NCI-H2227 treated with DMSO at 0.1 percent for 48 hours (cell line): ENCODE measurements around the gene HOXD10.

Source experiments
- DNase-seq: peaks from one replicate; lab custom pipeline; 2025; lab: John Stamatoyannopoulos, UW

HOXD10 gene

DNA sequence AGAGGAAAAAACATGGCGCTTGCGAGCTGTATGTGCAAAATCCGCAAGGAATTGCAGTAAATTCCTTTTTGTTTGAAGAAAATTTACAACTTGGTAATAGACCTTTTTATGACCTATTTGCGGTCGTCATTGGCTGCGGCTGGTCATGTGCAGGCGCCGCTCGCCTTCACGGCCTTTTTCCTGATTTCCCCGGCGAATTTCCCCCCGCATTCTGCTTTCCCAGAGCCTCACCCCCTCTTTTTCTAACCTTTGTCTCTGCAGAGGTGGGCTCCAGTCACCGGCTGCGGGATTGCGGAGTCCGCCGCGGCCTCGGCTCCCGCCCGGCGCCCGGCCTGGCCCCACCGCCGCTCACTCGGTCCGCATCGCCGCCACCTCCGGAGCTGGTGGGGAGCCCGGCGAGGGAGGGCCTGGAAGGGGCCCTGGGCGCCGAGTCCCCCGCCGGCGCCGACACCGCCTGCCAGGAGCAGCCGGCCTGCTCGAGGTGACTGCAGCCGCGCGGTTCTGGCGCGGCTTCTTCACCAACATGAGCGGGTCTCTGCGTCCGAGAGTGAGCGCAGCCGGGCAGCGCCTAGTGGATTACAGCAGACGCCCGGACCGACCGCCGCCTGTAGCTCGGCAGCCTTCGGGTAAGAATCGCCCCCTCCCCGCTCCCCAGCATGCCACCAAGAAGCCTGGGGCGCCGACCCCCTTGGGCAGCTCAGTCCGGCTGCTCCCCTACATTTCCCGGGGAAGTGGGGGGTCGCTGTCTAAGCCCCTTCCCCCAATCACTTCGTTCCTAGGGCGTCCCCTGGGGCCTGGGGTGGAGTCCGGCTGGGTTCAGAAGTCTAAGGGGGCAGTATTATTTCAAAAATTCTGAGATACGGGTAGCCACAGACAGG, 20.0 kb downstream of the HOXD10 start:
- DNase-seq, result no peak

DNA sequence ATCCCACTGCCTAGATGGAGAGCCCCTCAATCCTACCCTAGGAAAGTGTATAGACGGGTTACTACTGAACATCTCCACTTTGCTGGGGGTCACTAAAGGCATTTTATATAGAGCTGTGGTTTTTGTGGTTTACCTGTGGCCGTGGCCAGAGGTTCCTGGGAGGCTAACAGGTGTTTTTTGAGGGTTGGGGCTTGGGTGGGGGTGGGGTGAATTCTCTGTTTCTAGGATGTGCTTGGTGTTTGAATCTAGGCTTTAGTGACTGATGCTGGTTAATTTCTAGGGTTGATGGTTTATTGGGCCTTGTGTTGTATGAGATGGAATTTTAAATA, 20.6 kb downstream of the HOXD10 start:
- DNase-seq, result no peak

DNA sequence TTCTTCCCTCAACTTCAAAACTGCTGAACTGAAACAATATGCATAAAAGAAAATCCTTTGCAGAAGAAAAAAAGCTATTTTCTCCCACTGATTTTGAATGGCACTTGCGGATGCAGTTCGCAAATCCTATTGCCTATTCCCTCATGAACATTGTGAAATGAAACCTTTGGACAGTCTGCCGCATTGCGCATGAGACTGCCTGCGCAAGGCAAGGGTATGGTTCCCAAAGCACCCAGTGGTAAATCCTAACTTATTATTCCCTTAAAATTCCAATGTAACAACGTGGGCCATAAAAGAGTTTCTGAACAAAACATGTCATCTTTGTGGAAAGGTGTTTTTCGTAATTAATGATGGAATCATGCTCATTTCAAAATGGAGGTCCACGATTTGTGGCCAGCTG, 21.3 kb downstream of the HOXD10 start:
- DNase-seq, result no peak

DNA sequence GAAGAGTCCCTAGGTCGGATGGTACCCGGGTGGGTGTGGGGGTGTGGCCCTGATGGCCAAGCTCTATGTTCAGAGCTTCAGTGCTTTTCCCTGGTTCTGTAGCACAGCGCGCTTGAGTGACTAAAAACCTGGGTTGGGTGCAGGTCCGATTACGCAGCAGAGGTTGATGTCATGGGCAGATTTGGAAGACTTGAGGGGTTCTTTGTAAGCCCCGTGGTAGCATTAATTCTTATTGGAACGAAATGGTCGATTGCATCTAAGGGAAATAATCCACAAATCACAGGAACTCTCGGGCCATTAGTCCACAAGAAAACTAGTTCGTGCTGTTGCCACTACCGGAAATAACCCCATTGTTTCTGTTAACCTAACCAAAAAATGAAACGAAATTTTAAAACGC, 21.9 kb downstream of the HOXD10 start:
- DNase-seq, result no peak

DNA sequence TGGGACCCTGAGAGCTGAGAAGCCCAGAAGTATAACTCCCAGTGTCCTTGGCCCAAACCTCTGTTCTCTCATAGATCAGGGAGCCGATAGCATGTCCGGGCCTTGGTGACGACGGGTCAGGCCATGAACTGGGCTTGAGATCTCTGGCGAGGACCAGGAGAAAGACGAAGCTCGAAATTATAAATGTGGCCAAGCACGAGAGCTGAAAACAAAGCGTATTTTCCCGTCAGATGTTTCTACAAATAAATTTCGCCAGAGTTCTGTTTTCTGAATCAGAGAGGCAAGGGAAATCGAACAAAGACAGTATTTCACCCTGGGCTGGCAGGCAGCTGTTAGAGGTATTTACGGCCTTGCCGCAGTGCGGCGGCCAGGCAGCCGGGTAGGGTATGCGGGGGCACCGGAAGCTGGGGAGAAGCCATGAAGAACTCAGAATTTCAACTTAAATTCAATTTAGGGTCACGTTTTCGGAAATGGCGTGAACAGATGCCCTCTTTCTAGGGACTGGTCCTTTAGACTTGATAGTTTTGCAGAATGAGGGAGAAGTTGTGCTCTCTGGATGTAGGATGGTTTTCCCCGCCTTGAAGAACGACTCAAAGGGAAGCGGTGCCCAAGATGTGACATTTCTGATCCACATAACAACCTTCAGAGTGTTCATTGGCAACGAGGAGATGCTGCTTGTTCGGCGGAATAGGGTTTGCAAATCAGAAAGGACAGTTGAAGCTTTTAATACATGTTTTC, 22.5 kb downstream of the HOXD10 start:
- no peak for DNase-seq

DNA sequence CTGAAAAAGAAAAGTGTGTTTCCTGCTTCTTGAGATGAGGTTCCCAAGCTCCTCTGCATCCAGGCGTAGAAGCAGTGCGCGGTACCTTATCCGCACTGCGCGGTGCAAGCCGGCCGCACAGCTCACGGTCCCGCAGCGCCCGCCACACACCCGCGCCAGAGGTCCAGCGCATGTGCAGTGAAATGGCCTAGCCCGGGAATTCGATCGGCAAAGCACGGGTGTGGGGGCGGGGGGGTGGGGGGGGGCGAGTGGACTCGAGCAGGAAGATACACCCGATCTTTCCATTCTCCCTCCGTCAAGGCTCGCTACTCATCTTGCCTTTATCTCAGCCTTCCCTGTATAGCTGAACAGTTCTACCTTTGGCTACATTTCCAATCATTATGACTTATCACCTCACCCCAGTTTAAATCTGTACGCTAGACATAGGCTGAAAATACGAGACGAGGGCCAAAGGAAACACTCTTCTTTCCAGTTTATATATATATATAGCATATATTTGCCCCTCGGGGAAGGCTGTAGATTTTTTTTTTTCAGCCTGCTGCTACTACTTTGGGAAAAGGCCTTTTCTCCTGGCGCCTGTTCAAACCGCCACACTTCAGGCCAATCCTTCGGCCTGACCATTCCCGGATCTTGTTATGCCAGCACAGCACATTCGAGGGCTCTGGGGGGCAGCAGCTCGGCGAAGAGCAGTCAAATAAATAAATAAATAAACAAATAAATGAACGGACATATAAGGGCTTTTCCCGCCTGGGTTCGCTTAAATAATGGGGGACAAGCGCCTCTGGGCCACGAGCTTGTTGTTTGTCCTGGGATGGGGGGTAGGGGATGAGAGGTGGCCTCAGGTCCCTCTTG, 23.3 kb downstream of the HOXD10 start:
- no peak for DNase-seq

DNA sequence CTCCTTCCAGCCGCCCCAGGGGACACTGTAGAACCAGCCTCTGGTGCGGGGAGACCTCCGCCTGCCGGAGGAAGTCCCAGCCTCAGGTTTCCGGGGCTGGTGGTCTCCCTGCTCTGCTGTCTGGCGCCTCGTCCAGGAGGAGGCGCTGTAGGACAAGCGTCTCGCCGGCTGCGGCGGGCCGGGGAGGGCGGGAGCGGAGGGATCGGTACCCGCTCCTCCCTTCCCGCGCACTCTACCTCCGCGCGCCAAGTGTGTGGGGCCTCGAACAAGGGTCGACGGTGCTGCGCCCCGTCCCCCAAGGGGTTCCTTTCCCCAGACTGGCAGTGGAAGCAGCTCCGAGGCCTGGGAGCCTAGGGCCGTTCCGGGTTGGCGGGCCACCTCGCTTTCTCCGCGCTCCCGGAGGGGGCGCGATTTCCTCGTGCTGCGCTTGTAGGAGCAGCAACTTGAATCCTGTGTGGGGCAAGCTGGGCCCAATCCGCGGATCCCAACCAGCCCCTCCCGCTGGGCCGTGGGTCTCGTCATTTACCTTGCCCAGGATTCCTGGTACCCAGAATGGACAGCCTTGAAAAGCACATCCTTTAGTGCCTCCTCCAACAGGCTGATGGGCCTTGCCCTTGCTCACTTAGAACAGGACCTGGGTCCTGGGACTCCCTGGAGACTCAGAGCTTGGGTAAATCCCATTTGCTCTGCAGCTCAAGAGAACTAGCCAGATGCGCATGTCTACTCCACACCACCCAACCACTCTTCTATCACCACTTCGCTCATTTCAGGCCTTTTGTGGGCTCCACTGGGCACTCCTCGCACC, 24.1 kb downstream of the HOXD10 start:
- DNase-seq, result no peak

DNA sequence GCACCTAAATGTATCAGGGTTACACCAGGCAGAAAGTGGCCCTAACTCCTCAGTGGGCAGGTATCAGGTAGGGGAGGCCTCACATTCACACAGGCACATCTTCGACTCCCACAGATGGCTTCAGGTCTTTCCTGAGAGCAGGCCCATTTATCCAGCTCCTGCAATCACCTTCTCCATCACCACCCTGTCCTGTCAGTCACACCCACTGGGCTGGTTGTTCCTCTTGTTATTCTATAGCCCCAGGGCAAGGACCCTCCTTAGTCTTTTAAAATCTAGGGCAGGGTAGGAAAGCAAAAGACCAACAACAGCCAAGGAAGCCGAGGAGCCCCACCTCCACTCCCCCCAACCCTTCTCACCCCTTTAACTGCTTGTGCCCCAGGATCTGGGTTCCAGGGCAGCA, 25.7 kb downstream of the HOXD10 start:
- DNase-seq, result no peak

DNA sequence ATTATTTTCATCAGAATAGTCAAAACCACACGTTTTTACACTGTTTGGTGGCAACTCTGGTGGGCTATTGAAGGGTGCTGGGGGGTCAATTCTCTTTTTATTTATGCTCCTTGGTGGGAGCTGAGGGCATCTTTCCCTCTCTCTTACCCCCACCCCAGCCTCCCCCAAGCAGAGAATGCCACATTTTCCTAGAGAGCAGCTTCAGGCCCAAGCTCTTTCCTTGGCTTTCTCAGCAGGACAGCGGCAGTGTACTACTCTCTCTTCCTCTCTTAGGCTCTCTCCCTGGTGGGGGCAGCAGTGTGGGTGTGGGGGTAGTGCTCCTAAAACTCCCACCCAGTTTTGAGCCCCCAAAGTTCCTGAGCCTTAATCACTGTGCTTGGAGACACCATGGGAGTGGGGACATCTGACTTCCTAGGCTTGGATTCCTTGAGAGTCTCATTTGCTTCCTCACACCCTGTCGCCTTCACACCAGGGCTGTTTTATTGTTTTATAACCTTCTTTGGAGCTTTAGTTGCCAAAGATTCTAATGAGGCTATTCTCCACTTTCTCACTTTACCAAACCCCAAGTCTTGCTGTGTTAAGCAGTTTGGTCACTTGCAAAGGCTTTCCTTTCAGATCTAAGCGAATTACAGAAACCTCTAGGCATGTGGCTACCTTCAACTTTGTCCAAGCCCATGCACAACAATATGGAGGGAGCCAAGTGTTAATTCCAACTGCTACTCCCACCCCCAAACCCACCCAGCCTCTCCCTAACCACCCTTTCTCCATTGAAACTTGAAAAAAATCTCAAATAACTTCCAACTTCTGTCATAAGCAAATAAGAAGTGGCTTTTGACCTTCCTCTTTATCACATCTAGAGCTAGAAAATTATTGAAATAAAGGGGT, 28.7 kb downstream of the HOXD10 start:
- no peak for DNase-seq

DNA sequence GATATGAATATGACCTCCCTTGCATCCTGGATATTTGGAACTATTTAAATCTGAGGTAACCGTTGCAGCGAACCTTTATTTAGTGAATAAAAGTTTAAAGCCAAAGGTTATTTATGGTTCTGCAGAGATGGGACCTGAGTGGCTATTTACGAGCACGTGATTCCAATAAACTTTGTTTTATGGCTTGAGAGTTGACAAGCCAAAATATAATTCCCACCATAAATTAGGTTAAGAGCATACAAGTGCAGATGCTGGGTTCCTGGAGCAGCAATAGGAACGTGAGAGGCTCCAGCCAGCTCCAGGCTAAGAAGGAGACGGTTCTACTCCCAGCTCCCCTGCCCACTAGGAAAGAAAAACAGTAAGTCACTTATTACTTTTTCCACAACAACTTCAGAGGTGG, 29.5 kb downstream of the HOXD10 start:
- no peak for DNase-seq

DNA sequence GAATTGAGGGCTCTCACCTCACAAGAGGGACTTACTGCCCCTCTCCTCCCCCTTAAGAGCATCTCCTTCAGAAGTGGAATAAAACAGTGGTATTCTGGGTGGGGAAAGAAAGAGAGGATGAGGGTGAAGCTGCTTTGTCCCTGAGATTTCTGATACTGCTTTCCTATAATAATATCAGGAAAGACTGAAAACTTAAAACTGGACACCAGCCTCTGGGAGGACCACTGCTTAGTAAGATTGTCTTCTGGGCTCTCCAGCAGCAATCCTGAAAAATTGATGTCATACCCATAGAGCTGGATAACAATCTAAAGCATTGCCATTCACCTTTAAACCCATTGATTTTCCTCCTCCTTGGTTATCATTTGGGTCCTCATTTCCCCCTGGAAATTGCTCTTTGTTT, 30.1 kb downstream of the HOXD10 start:
- no peak for DNase-seq

DNA sequence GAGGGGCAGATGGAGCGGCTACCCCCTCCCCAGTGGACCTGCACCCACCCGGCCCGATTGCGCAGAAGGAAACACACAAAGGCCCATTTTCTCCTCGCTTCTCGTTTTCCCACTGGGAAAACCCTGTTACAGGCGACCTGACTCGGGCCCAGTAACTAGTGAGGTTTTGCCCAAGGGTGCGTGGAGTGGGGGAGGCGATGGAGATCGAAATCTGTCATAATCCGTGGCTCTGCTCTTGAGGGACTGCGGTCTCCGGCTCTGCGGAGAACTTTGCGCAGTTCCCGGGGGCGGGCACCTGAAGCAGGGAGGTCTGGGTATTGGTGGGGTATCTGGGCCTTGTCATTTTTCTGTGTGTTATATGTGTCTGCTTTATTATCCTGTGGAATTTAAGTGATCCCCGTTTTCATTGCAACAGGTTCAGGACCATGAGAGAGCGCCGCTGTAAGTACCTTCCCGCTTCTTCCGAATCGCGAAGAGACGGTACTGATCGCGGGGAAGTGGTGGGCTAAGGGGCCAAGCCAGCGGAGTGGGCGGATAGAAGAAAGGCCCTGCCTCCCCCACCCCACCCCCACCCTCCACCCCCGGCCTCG, 30.7 kb downstream of the HOXD10 start:
- DNase-seq, result no peak

DNA sequence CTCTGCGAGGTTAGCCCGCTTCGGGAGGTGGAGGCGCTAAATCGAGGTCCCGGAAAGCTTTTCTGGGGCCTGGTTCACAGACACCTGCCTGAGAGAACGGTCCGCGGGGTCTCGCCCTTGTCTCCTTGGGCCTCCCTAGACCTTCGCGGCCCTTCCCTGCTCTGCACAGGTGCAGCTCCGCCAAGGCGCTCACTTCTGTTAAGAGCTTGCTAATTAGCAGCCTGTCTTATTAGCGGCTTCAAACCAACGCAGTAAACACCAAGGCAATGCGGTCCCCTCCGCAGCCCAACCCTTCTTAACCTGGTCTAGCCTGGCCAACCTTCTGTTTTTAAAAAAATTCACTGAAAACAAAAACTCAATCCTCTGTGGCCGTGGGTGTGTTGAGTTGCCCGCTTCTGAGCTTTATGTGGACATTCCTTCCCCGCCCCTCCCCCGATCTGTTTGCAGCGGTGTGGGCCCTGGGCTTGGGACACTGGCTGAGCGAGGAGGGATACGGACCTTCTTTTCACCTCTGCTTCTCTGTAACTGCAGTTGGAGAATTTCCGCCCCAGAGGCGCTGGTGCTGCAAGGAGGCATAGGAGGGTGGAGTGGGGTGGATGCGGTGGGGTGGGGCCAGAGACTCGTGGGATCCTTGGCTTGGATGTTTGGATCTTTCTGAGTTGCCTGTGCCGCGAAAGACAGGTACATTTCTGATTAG, 31.4 kb downstream of the HOXD10 start:
- DNase-seq, result no peak

DNA sequence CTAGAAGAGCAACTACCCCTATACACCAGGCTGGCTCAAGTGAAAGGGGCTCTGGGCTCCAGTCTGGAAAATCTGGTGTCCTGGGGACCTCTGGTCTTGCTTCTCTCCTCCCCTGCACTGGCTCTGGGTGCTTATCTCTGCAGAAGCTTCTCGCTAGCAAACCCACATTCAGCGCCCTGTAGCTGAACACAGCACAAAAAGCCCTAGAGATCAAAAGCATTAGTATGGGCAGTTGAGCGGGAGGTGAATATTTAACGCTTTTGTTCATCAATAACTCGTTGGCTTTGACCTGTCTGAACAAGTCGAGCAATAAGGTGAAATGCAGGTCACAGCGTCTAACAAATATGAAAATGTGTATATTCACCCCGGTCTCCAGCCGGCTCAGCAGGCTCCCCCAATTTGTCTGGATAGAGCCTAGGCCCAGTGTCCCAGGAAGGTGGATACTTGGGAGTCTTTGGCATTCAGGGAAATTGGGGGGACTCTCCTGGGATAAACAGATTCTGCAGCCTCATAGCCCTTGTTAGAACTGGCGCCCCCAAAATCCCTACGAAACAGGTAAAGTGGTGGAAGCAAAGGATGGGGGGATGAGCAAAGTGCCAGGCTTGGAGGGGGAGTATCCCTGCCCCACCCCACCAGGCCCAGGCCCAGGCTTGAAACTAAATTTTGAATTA, 32.3 kb downstream of the HOXD10 start:
- no peak for DNase-seq

DNA sequence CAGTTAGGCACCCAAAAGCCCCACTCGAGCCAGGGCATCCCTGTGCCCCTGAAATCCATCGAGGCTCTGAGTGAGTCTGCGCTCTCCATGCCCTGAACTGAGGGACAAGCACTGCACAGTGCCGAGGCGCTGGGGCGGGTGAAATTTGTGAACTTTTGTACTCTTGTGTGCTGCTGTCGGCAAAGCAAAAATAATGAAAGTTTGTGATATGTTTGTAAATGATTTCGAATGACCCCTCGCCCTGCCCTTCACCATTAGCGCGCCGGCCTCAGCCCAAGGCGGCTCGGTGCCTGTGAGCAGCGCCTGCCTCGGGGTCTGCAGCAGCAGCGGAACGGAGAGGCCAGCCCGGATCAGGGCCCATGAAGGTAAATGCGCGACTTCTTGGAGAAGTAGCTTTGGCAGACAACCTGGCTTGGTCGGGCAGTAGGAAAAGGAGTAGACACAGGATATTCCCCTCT, 32.9 kb downstream of the HOXD10 start:
- no peak for DNase-seq

DNA sequence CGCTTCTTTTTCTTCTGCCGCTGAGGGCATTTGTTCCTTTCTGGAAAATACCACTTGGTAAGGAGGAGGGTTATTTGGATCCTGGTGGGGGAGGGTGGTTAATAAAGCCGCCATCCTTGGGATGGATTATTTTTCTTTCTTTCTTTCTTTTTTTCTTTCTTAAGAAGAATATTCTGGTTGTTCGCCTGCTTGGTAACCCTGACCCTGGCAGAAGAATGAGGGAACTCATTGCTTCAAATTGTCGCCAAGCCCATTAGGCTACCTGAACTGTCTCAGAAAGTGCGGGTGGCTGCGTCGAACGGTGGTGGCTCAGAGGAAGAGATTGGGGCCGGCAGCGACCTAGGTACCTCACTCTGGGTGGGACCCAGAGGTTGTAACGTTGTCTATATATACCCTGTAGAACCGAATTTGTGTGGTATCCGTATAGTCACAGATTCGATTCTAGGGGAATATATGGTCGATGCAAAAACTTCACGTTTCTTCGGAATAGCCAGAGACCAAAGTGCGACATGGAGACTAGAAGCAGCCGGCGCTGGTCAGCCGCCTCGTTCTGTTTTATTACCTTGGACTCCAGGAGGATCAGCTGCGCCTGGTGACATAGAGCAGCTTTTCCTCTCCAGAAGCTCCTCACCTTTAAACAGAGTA, 33.5 kb downstream of the HOXD10 start:
- DNase-seq, result no peak

DNA sequence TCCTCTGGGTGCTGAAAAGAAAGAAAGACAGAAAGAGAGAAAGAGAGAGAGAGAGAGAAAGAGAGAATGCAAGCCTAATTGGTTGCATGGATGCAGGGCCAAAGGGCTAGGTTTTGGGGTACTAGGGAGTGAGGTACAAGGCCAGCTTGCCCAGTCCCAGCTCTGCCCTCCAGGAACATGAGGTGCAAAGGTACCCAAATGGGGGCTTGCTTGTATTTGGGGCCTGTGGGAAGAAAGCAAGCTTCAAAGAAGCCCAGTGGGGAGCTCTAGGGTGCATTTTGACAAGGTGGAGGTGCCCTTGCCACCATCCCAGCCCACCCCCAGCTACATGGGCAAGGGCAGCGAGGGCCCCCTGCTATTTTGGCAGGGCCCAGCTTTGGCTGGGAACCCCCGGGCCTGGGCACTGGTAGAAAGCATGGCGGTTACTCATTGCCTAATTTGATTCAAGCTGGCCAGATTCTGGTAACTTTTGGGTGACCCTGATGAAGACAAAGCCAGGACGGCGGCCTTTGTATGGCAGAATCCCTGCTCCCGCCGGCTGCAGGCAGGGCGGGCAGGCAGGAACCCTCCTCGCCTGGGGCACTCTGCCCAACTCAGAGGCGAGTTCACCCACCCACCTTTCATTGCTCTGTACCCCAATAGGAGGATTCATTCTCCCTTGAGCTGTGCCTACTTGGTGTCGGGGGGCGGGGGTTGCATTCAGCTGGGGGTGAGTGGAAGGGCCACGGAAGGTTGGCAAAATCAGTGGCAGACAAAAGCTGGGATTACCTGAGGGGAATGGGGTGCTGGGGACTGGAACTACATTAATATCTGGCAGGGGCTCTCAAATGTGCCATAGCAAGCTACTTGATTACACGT, 34.2 kb downstream of the HOXD10 start:
- no peak for DNase-seq
